GM21619 (cell line): ENCODE results near the gene RCOR1.

Source experiments
- ATAC-seq: cut with Tn5 transposase; IDR thresholded peaks from one replicate; pipeline ENCODE4 v1.9.1; 2021; ENCODE audit not compliant: unreplicated experiment

Gene RCOR1

GRCh38 chr14:102708494-102708893 lies 116.0 kb downstream of the RCOR1 start:
- no peak for ATAC-seq

GRCh38 chr14:102711207-102711606 lies 118.8 kb downstream of the RCOR1 start:
- no peak for ATAC-seq

GRCh38 chr14:102711946-102712345 lies 119.5 kb downstream of the RCOR1 start:
- no peak for ATAC-seq

GRCh38 chr14:102717276-102717675 lies 124.8 kb downstream of the RCOR1 start:
- ATAC-seq, result no peak

- no peak for ATAC-seq
Observed at GRCh38 chr14:102722646-102723045, 130.2 kb downstream of the RCOR1 start.

- ATAC-seq, result no peak
Observed at GRCh38 chr14:102723650-102724049, 131.2 kb downstream of the RCOR1 start.

- ATAC-seq, result no peak
Observed at GRCh38 chr14:102726191-102726949, 133.9 kb downstream of the RCOR1 start.

- no peak for ATAC-seq
Observed at GRCh38 chr14:102727336-102728095, 135.1 kb downstream of the RCOR1 start.

GRCh38 chr14:102728501-102728900 lies 136.1 kb downstream of the RCOR1 start:
- no peak for ATAC-seq

GRCh38 chr14:102729268-102729667 lies 136.8 kb downstream of the RCOR1 start:
- ATAC-seq, result no peak

GRCh38 chr14:102729825-102730224 lies 137.4 kb downstream of the RCOR1 start:
- ATAC-seq, result no peak

- no peak for ATAC-seq
Observed at GRCh38 chr14:102731101-102731870, 138.8 kb downstream of the RCOR1 start.

GRCh38 chr14:102731871-102732800 lies 139.7 kb downstream of the RCOR1 start:
- no peak for ATAC-seq

GRCh38 chr14:102732924-102733323 lies 140.5 kb downstream of the RCOR1 start:
- no peak for ATAC-seq

GRCh38 chr14:102733326-102733725 lies 140.9 kb downstream of the RCOR1 start:
- no peak for ATAC-seq

- ATAC-seq, result no peak
Observed at GRCh38 chr14:102734436-102734835, 142.0 kb downstream of the RCOR1 start.

GRCh38 chr14:102736956-102737355 lies 144.5 kb downstream of the RCOR1 start:
- no peak for ATAC-seq

- ATAC-seq, result no peak
Observed at GRCh38 chr14:102737402-102738372, 145.2 kb downstream of the RCOR1 start.
